Large intestine (tissue), 3 donors: ENCODE measurements around the gene C12orf57. TPM values are rescaled to one million over a fixed set of nuclear protein-coding genes. Genes with fewer than 3 reads are reported as not detected.
A peak's percentile ranks its signal among the peaks of the same experiment; 100 is the strongest.

Source experiments
- DNase-seq, 2 donors: peaks; one replicate each; pipeline versions ENCODE4 v3.0.0 to v3.0.0-alpha.2; 2013
- H3K27ac ChIP-seq: one replicate; pipeline ENCODE4 v1.5.1; 2013; ENCODE audit warnings: low read length
- H3K27me3 ChIP-seq: 2 replicates; pipeline ENCODE4 v1.6.1; 2013; ENCODE audit warnings: low read length; ENCODE audit not compliant: control insufficient read depth, insufficient read depth
- H3K36me3 ChIP-seq: 2 replicates; pipeline ENCODE4 v1.6.1; 2013; ENCODE audit warnings: low read length; ENCODE audit not compliant: control insufficient read depth, insufficient read depth
- H3K4me1 ChIP-seq: one replicate; pipeline ENCODE4 v1.6.1; 2013; ENCODE audit warnings: low read length; ENCODE audit not compliant: control insufficient read depth, insufficient read depth
- H3K4me3 ChIP-seq: one replicate; pipeline ENCODE4 v1.5.1; 2013; ENCODE audit warnings: low read length
- H3K9me3 ChIP-seq: one replicate; pipeline ENCODE4 v1.6.1; 2013; ENCODE audit warnings: mild to moderate bottlenecking, low read depth, low read length, moderate library complexity; ENCODE audit not compliant: control insufficient read depth
- whole genome bisulfite sequencing: methylation state at CpG from one replicate; pipeline ENCODE4 v1.1.5; 2013; ENCODE audit warnings: low lambda C conversion rate; ENCODE audit not compliant: insufficient coverage; 5-methylcytosine and 5-hydroxymethylcytosine counted together
- polyA plus RNA-seq: library from polyadenylated mRNA; unstranded; fragments of 120-200 nt; gene quantifications from one replicate; pipeline ENCODE4 v1.2.1, GENCODE V29; 2013

C12orf57 gene
- polyA plus RNA-seq, 1 donor: 141 TPM

DNA sequence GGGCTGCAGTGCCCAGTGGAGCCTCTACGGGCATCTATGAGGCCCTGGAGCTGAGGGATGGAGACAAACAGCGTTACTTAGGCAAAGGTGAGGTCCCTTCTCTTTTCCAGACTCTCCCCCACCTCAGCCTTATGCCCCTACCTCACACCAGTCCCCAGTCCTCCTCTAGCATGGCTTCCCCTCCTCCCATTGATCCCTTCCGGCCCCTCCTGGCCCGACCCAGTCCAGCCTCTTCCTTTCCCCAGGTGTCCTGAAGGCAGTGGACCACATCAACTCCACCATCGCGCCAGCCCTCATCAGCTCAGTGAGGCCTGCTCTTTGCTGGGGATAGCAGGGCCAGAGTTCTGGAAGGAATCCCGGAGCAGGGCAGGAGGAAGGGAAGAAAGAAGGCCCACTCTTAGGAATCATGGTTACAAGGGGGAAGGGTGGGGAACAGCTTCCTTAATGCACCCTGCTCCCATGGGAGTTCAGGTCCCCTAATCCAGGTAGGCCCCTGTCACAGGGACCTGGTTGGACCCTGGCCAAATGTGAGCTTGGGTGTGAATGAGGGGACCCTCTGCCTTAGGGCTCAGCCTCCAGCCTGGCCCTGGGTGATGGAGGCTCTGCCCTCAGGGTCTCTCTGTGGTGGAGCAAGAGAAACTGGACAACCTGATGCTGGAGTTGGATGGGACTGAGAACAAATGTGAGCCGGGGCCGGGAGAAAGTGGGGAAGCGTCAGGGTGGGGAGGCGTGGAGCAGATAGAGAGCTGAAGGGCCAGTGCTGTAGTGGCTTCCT, 27.2 kb upstream of the C12orf57 start:
- no peaks in the 10 kb centered on the region for H3K36me3 ChIP-seq
- H3K27ac ChIP-seq: no peak overlapping the region
- peaks cover 12% of the 10 kb centered on the region for H3K4me1 ChIP-seq
- DNase-seq: no peak
- H3K9me3 ChIP-seq: peaks cover 4% of the 10 kb centered on the region
- no peak overlapping the region for H3K4me3 ChIP-seq
- 90% methylated on average over 2 of the region's 11 CpGs for WGBS
- H3K27me3 ChIP-seq: peaks cover 39% of the 10 kb centered on the region

DNA sequence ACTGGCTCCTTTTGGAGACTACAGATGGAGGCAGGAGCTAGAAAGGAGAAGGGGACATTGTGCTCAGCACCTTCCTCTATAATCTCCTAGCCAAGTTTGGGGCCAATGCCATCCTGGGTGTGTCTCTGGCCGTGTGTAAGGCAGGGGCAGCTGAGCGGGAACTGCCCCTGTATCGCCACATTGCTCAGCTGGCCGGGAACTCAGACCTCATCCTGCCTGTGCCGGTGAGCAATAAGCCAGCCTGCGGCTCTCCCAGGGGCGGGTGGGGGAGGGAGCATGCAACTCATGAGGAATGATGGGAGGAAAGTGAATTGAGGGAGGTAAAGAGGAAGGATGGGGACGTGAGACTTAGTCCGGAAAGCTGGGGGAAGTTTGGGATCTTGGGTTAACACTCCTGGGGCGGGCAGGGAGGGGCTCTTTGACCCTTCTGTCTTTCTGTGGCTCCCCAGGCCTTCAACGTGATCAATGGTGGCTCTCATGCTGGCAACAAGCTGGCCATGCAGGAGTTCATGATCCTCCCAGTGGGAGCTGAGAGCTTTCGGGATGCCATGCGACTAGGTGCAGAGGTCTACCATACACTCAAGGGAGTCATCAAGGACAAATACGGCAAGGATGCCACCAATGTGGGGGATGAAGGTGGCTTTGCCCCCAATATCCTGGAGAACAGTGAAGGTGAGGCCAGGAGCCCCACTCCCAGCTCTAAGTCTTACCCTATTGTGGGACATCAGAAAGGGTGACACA, 26.2 kb upstream of the C12orf57 start:
- no CpG with 5 or more reads among the region's 14 CpGs for WGBS
- Histone ChIP-seq H3K27ac (no peak overlapping the region), H3K36me3 (no peaks in the 10 kb centered on the region), H3K27me3 (peaks cover 30% of the 10 kb centered on the region), H3K4me1 (peaks cover 12% of the 10 kb centered on the region), H3K4me3 (no peak overlapping the region), H3K9me3 (peaks cover 4% of the 10 kb centered on the region)
- no peak for DNase-seq

DNA sequence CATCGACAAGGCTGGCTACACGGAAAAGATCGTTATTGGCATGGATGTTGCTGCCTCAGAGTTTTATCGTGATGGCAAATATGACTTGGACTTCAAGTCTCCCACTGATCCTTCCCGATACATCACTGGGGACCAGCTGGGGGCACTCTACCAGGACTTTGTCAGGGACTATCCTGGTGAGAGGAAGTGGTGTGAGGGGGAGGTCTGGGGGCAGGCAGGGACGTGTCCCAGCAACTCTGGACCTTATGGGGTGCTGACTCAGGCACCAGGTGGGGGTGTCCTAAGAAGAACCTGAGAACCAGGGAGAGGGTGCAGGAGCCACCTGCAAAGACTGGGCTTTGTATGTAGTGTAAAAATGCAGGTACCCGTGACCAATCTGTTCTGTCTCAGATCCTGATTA, 24.2 kb upstream of the C12orf57 start:
- H3K27ac ChIP-seq: no peak overlapping the region
- no peak overlapping the region for H3K4me3 ChIP-seq
- peaks cover 9% of the 10 kb centered on the region for H3K4me1 ChIP-seq
- no peak for DNase-seq
- peaks cover 15% of the 10 kb centered on the region for H3K27me3 ChIP-seq
- no peaks in the 10 kb centered on the region for H3K36me3 ChIP-seq
- WGBS: no CpG with 5 or more reads among the region's 7 CpGs
- H3K9me3 ChIP-seq: no peaks in the 10 kb centered on the region

DNA sequence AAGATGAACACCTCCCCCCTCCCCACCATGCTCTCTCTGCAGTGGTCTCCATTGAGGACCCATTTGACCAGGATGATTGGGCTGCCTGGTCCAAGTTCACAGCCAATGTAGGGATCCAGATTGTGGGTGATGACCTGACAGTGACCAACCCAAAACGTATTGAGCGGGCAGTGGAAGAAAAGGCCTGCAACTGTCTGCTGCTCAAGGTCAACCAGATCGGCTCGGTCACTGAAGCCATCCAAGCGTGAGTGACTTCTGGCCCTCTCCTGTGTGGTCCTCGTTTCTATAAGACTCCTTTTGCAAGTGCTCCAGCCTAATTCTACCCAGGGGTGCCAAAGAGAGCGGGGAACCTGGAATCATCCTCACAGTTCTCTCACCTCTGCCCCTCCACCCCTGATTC, 22.3 kb upstream of the C12orf57 start:
- H3K9me3 ChIP-seq: no peaks in the 10 kb centered on the region
- peaks cover 20% of the 10 kb centered on the region for H3K4me1 ChIP-seq
- WGBS: no CpG with 5 or more reads among the region's 7 CpGs
- DNase-seq: no peak
- H3K27ac ChIP-seq: no peak overlapping the region
- no peaks in the 10 kb centered on the region for H3K36me3 ChIP-seq
- no peak overlapping the region for H3K4me3 ChIP-seq
- H3K27me3 ChIP-seq: peaks cover 2% of the 10 kb centered on the region

DNA sequence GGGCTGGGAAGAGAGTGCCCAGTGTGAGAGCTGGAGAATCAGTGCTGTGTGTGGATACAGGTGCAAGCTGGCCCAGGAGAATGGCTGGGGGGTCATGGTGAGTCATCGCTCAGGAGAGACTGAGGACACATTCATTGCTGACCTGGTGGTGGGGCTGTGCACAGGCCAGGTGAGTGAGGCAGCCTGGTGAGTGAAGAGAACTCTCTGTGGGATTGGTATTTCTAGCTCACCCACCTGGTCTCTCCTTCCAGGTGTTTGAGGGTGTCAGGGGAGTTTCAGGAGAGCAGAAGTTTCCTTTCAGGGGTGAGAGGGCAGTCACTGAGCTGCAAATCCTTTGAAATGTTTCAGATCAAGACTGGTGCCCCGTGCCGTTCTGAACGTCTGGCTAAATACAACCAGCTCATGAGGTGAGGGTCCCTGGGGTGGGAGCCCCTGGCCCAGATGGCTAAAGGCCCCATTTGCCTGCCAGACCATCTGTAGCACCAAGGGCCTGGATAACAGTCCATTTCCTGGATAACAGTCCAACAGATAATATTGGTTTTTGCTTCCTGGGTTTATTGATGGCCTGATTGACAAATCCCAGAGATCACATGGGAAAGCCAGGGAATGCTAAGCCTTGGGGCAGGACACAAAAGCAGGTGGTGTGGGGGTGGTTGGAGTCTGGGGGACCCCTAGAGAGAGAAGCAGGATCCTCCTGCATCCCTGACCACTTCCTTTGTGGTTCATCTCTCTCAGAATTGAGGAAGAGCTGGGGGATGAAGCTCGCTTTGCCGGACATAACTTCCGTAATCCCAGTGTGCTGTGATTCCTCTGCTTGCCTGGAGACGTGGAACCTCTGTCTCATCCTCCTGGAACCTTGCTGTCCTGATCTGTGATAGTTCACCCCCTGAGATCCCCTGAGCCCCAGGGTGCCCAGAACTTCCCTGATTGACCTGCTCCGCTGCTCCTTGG, 21.6 kb upstream of the C12orf57 start:
- H3K4me1 ChIP-seq: peaks cover 26% of the 10 kb centered on the region
- H3K27me3 ChIP-seq: no peaks in the 10 kb centered on the region
- DNase-seq: no peak
- no peaks in the 10 kb centered on the region for H3K36me3 ChIP-seq
- H3K27ac ChIP-seq: no peak overlapping the region
- no peaks in the 10 kb centered on the region for H3K9me3 ChIP-seq
- no CpG with 5 or more reads among the region's 9 CpGs for WGBS
- no peak overlapping the region for H3K4me3 ChIP-seq

DNA sequence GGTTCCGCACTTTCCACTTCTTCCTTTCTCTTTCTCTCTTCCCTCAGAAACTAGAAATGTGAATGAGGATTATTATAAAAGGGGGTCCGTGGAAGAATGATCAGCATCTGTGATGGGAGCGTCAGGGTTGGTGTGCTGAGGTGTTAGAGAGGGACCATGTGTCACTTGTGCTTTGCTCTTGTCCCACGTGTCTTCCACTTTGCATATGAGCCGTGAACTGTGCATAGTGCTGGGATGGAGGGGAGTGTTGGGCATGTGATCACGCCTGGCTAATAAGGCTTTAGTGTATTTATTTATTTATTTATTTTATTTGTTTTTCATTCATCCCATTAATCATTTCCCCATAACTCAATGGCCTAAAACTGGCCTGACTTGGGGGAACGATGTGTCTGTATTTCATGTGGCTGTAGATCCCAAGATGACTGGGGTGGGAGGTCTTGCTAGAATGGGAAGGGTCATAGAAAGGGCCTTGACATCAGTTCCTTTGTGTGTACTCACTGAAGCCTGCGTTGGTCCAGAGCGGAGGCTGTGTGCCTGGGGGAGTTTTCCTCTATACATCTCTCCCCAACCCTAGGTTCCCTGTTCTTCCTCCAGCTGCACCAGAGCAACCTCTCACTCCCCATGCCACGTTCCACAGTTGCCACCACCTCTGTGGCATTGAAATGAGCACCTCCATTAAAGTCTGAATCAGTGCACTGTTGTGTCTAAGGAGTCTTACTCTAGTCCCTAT, 20.7 kb upstream of the C12orf57 start:
- Histone ChIP-seq H3K4me1 (peaks cover 26% of the 10 kb centered on the region), H3K27me3 (no peaks in the 10 kb centered on the region), H3K4me3 (no peak overlapping the region), H3K9me3 (no peaks in the 10 kb centered on the region), H3K36me3 (no peaks in the 10 kb centered on the region), H3K27ac (no peak overlapping the region)
- WGBS: 100% methylated on average over 1 of the region's 10 CpGs
- no peak for DNase-seq

DNA sequence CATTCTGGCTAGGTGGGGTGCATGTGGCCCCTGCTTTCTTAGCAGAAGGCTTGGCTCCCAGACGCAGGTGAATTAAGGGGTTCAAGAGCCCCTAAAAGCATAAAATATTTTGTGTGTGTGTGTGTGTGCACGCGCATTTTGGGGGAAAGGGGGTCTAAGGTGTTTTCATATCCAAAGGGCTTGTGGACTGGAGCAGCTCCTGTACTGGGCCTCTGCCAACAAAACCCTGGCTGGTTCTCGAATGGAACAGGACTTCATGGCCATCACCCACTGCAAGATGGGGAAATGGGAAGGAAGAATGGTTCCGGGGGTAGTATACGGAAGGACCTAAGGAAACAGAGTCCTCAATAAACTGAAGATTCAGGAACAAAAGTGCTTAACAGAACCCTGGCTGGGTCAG, 20.0 kb upstream of the C12orf57 start:
- Histone ChIP-seq H3K4me3 (no peak overlapping the region), H3K27me3 (no peaks in the 10 kb centered on the region), H3K9me3 (no peaks in the 10 kb centered on the region), H3K27ac (no peak overlapping the region), H3K4me1 (peaks cover 26% of the 10 kb centered on the region), H3K36me3 (no peaks in the 10 kb centered on the region)
- WGBS: no CpG with 5 or more reads among the region's 6 CpGs
- no peak for DNase-seq

DNA sequence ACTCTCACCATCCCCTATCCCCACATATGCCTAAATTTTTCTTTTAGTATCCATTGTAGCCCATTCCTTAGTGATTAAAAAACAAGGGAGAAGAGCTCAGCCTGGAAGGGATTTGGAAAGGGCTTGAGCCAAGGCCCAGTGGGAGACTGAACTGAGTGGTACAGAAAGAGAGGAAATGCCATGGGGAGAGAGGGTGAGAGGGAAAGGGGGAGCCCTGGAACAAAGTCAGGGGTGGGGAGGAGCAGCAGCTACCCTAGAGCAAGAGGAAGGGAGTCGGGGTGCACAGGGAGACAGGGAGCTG, 18.6 kb upstream of the C12orf57 start:
- Histone ChIP-seq H3K9me3 (no peaks in the 10 kb centered on the region), H3K36me3 (no peaks in the 10 kb centered on the region), H3K27ac (peak overlapping the region; percentile 84), H3K4me3 (no peak overlapping the region), H3K4me1 (peaks cover 38% of the 10 kb centered on the region), H3K27me3 (no peaks in the 10 kb centered on the region)
- DNase-seq: no peak
- no CpG with 5 or more reads among the region's 1 CpG for whole genome bisulfite sequencing

DNA sequence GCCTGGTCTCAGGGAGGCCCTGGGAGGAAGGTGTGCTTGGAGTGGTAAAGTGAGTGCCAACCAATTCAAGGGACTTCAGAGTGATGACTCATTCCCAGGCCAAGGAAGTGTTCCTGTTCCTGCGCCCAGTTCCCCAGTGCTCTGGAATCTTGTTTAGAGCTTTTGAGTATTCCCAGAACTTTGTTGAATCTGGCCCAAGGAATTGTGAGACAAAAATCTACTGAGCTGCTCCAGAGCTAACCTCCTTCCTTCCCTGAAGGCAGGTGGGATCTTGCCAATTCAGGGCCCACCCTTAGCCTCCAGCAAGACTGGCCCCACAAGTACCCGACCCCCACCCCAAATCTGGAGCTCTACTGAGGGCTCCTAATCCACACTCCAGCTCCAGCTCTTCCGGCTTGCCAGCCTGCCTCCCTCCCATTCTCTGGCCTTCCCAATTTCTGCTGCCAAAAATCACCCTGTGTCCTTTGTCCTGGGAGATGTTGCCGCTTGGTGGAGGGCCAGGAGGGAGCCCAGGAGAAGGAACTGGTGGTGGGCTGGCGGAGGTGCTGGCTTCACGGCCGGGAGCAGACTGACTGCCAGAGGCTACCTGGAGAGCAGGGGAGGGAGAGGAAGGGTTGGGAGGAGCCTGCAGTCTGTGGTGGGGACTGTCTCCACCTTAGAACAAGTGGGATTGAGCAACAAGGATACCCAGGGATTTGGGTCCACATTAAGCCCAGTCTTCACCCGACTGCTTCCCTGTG, 18.1 kb upstream of the C12orf57 start:
- Histone ChIP-seq H3K36me3 (no peaks in the 10 kb centered on the region), H3K4me1 (peaks cover 39% of the 10 kb centered on the region), H3K4me3 (peak overlapping the region; percentile 23), H3K9me3 (no peaks in the 10 kb centered on the region), H3K27me3 (no peaks in the 10 kb centered on the region), H3K27ac (peak overlapping the region; percentile 84)
- no CpG with 5 or more reads among the region's 8 CpGs for WGBS
- peak in 1 of 2 donors; percentile 68 for DNase-seq
